OCI-LY1 (cell line): ENCODE data around the gene SLC6A18.
"Not testable (repeated sequence)": the region's sequence is repeated elsewhere in the genome, so short reads cannot be mapped to it uniquely, and the experiment has no call there.

Experiments
- EZH2 ChIP-seq: fragments of 200-600 bp; sonication (generic), shearing (Covaris generic); IDR thresholded peaks from 2 replicates; pipeline ENCODE4 v1.8.0; 2017; ENCODE audit warnings: borderline replicate concordance, mixed run types, mild to moderate bottlenecking, antibody characterized with exemption, low read length, moderate library complexity, mixed read lengths
- TF ChIP-seq, protein P1 (sequence below): fragments of 200-600 bp; sonication (generic), shearing (Covaris generic); IDR thresholded peaks from 2 replicates; pipeline ENCODE4 v1.5.1; 2017; ENCODE audit warnings: mild to moderate bottlenecking, antibody characterized with exemption, low read length, moderate library complexity, mixed read lengths

GRCh38 chr5:1282993-1283728 lies 58.0 kb downstream of the SLC6A18 start:
- TF ChIP-seq, protein P1, sequence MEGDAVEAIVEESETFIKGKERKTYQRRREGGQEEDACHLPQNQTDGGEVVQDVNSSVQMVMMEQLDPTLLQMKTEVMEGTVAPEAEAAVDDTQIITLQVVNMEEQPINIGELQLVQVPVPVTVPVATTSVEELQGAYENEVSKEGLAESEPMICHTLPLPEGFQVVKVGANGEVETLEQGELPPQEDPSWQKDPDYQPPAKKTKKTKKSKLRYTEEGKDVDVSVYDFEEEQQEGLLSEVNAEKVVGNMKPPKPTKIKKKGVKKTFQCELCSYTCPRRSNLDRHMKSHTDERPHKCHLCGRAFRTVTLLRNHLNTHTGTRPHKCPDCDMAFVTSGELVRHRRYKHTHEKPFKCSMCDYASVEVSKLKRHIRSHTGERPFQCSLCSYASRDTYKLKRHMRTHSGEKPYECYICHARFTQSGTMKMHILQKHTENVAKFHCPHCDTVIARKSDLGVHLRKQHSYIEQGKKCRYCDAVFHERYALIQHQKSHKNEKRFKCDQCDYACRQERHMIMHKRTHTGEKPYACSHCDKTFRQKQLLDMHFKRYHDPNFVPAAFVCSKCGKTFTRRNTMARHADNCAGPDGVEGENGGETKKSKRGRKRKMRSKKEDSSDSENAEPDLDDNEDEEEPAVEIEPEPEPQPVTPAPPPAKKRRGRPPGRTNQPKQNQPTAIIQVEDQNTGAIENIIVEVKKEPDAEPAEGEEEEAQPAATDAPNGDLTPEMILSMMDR: not testable (repeated sequence)
- TF ChIP-seq EZH2: not testable (repeated sequence)
